Measurements from ENCODE around the gene HOXD3.
A peak's percentile ranks its signal among the peaks of the same experiment; 100 is the strongest.

Gene HOXD3

DNA sequence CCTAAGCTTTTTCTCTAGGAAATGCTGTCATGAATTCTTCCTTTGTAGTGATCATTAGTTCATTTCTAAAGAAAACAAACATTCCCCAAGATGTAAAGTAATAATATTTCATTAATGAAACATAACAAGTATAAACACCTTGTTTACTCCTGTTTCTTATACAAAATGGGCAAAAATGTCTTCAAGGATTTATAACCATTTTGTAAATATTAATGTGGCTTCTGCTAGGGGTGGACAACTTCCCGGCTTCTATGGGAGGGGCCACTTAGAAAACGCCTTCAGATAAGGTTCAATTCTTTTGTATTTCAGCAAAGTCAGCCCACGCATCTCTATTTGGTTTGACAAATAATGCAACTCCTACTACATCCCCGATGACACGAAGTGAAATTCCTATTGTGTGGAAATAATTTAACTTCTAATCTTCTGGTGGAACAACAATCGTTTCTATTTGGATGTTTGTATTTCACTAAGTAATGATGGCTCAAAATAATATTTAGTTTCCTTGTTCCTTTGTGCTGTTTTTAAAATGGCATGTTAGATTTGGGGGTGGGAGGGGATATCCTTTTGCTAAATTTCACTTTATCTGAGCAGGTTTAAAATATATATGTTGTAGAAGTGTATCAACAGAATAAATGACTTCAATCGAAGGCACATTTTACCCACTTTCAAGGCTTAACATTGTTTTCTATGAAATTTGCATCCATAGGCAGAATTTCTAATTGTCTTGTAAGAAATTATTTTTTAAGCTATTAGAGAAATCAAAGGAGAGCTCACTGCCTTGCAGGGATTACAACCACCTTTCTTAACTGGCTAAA lies 16.7 kb downstream of the HOXD3 start:
- H3K4me3 ChIP-seq (ENCODE audit: low read depth, low read length): peak overlapping the region; percentile 57
- no peak for DNase-seq
- H3K9me3 ChIP-seq: no peaks in the 10 kb centered on the region
- H3K4me1 ChIP-seq: peaks cover 11% of the 10 kb centered on the region
- TF ChIP-seq, protein P1, sequence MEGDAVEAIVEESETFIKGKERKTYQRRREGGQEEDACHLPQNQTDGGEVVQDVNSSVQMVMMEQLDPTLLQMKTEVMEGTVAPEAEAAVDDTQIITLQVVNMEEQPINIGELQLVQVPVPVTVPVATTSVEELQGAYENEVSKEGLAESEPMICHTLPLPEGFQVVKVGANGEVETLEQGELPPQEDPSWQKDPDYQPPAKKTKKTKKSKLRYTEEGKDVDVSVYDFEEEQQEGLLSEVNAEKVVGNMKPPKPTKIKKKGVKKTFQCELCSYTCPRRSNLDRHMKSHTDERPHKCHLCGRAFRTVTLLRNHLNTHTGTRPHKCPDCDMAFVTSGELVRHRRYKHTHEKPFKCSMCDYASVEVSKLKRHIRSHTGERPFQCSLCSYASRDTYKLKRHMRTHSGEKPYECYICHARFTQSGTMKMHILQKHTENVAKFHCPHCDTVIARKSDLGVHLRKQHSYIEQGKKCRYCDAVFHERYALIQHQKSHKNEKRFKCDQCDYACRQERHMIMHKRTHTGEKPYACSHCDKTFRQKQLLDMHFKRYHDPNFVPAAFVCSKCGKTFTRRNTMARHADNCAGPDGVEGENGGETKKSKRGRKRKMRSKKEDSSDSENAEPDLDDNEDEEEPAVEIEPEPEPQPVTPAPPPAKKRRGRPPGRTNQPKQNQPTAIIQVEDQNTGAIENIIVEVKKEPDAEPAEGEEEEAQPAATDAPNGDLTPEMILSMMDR (IDR thresholded peaks at IDR 0.05; ENCODE audit: low read depth, low read length): no peak
- peaks cover 5% of the 10 kb centered on the region for H3K36me3 ChIP-seq
- H3K27me3 ChIP-seq: no peaks in the 10 kb centered on the region

DNA sequence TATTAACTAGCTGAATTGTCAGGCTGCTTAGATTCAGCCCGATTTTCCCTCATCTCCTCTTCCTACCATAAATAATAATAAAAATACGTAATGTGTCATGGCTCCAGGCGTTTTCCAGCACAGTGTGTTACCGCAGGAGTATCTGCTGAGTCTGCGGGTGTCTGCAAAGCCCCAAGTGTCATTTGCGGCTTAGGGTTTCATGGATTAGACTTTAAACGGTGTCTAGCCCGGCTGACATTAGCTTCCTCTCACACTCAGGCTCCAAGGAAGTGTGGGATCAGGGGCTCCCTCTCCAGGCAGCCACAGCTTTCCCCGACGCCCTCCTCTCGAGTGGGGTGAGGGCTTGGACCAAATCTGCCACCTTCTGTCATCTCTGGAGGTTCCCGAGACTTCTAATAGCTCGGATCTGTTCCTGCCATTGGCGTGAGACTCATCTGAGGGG lies 17.3 kb downstream of the HOXD3 start:
- DNase-seq: no peak
- H3K36me3 ChIP-seq: peaks cover 5% of the 10 kb centered on the region
- no peaks in the 10 kb centered on the region for H3K9me3 ChIP-seq
- H3K27me3 ChIP-seq: no peaks in the 10 kb centered on the region
- H3K4me1 ChIP-seq: peaks cover 11% of the 10 kb centered on the region
- H3K4me3 ChIP-seq (ENCODE audit: low read depth, low read length): peak overlapping the region; percentile 57
- TF ChIP-seq, protein P1 (IDR thresholded peaks at IDR 0.05; ENCODE audit: low read depth, low read length): peak; percentile 18; the same call in 1 of the 2 replicates

DNA sequence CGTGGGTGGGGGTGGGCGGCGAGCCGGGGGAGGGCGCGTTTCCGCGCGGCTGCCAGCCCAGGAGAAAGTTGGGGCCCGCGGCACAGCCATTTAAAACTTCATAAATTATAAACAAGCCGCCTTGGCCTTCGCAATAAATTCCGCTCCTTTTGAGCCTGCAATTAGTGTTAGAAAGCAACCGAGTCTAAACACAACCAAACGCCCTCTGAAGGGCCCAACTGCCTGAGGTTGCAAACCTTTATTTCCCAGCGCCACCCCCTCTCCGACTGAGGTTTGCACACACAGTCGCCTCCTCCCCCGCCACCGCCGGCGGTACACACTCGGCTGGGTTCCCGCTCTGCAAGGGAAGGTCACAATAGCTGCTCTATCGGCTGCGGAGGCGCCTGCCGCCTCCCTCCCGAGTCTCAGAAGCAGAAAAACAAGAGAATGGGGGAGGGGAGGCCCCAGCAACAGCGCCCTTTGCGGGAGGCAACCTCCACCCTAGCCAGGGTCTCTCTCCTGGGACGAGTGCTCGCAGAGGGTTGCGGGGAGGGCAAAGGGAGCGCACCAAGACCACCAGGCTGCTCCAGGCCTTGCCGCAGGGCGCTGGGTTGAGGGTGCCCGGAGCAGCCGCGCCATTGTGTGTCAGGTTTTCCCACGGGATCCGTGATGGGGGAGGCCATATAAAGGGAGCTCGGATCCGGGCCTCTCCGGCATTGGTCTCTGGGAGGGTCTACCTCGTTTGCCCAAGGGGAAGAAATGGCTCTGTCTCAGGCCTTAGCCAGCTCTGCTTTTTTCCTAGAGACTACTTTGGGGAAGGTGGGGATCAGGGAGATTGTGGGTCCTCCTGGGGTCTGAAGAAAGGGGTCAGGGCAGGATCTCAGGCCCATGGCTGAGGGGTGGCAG lies 18.0 kb downstream of the HOXD3 start:
- H3K27me3 ChIP-seq: no peaks in the 10 kb centered on the region
- H3K4me3 ChIP-seq (ENCODE audit: low read depth, low read length): peak overlapping the region; percentile 57
- TF ChIP-seq, protein P1 (IDR thresholded peaks at IDR 0.05; ENCODE audit: low read depth, low read length): no peak
- peaks cover 5% of the 10 kb centered on the region for H3K36me3 ChIP-seq
- H3K9me3 ChIP-seq: no peaks in the 10 kb centered on the region
- peaks cover 11% of the 10 kb centered on the region for H3K4me1 ChIP-seq
- DNase-seq: peak; percentile 73

DNA sequence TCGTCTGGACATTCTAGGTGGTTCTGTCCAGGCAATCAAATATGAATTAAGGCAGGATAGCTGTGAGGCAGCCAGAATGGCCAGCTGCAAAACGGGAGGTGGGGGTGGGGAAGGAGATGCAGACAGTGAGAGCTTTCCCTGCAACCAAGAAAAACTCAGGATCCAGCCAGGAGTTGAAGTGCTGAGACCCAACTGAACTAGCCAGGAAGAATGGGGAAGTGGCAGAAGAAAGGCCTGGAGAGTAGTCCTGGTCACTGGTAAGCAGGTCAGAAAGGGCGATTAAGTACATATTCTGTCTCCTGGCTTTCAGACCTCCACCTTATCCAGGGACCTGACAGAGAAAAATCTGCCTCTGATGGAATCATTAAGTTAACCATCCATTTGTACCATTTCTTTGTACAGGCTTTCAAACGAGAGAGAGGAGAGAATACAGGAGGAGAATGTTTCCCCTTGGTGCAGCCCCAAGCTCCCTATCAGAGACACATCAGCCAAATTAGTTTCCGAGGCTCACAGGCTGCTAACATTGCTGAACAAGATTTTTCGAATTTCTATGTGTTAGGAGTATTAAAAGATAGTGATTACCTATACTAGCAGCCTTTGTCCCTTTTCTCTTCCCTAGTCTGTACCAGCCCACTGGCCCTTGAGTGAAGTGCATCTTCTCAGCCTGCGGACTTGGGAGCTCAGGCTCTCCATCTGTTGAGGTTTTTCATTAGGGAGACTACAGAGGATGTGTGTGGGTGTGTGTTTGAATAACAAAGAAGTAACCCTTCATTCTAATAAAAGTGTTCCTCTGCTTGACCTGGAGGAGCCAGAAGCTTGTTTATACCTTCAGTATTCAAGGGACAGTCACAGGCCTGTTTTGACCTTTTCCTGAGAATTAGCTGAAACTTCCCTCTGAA lies 18.9 kb downstream of the HOXD3 start:
- H3K36me3 ChIP-seq: peaks cover 5% of the 10 kb centered on the region
- H3K27me3 ChIP-seq: no peaks in the 10 kb centered on the region
- H3K9me3 ChIP-seq: no peaks in the 10 kb centered on the region
- peak overlapping the region; percentile 57; the same call in 1 of the 2 replicates for H3K4me3 ChIP-seq (ENCODE audit: low read depth, low read length)
- peaks cover 11% of the 10 kb centered on the region for H3K4me1 ChIP-seq
- TF ChIP-seq, protein P1 (IDR thresholded peaks at IDR 0.05; ENCODE audit: low read depth, low read length): no peak
- DNase-seq: no peak

DNA sequence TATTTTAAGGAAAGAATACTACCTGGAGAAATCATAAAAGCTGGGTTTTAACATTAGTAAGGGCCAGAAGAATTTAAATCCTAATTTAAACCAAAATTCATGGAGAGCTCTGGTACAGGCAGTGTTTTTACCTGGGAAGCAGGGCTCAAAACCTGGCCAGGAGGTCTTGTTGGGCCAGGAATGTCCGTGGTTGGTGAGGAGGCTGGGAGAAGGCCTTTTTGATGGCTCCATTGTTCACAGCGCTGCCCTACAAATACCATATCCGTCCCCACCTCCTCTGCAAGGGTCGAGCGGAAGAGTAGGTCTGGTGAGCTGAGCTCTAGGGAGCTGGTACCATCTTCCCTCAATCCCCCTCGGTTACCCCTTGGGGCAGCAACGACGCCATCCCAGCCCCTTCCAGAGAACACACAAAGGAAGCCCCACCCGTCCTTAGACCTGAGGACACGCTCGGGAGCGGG lies 20.5 kb downstream of the HOXD3 start:
- Histone ChIP-seq H3K4me3 (ENCODE audit: low read depth, low read length) (no peak overlapping the region), H3K36me3 (no peaks in the 10 kb centered on the region; the same call in 1 of the 2 replicates), H3K9me3 (no peaks in the 10 kb centered on the region), H3K27me3 (no peaks in the 10 kb centered on the region), H3K4me1 (peaks cover 11% of the 10 kb centered on the region)
- DNase-seq: no peak
- TF ChIP-seq, protein P1 (IDR thresholded peaks at IDR 0.05; ENCODE audit: low read depth, low read length): no peak
